ENCODE results near the gene ANKRD63.

GRCh38 chr15:40327457-40327856, 44.6 kb upstream of the ANKRD63 start:
- TF ChIP-seq CTCF (IDR thresholded peaks at IDR 0.05) (no peak), POLR2A (IDR thresholded peaks at IDR 0.05) (no peak)

All from Peyer's patch (tissue), 4 donors.